Activated naive CD4-positive, alpha-beta T cell treated with Interleukin-2 at 50 U/mL for 16 hours (primary cell): ENCODE data around the gene ZDHHC8.

ENCODE experiments used
- DNase-seq: peaks from one replicate; pipeline ENCODE4 v3.0.0-alpha.2; 2020

ZDHHC8 gene

GRCh38 chr22:20164863-20165262 is 33.3 kb downstream of the ZDHHC8 start:
- DNase-seq = no peak

GRCh38 chr22:20165421-20165820 is 33.8 kb downstream of the ZDHHC8 start:
- no peak for DNase-seq

GRCh38 chr22:20165913-20166312 is 34.3 kb downstream of the ZDHHC8 start:
- DNase-seq = no peak

DNA sequence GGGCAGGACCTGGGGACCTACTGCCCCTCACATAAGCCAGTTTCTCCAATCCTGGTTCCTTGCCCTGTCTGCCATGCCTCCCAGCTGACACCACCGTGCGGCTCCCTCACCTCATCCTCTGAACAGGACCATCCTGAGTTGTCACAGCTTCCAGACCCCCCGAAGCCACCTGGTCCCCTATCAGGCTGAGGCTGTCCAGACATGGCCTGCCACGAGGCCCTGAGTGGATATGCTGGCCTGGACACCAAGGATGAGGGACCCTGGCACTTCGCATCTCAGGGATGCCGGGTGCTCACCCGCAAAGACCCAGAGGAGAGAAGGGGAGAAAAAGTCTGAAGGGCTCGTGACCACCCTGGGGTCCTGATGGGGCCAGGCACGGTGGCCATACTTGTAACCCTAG is 35.1 kb downstream of the ZDHHC8 start:
- DNase-seq = no peak

GRCh38 chr22:20167643-20168322 is 36.2 kb downstream of the ZDHHC8 start:
- DNase-seq = no peak

DNA sequence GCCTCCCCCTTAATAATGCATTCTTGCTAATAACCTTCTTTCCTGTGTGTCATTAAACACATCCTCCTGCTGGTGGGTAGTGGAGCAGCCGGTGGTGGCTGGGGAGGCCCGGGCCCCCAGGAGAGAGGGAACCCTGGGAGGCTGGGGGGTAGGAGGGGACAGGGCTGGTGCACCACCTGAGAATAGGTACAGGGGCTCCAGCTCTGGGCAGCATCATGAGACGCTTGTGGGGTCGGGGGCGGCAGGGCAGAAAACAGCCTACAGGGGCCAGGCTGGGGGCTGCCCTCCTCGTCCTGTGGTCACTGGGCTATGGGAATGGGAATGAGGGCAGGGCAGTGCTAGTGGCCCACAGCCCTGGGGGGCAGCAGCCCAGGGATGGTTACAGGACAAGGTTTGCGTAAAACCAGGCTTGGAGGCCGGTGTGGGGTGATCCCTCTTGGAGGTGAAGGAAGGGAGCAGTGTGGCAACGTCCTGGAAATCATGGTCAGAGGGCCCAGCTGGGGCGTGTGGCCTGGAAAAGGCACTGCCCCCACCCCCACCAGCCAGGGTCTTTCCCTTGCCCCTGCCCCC is 37.7 kb downstream of the ZDHHC8 start:
- DNase-seq = no peak

- DNase-seq = no peak
Observed at GRCh38 chr22:20170170-20170569, 38.6 kb downstream of the ZDHHC8 start.

GRCh38 chr22:20171288-20172140 is 39.9 kb downstream of the ZDHHC8 start:
- no peak for DNase-seq

DNA sequence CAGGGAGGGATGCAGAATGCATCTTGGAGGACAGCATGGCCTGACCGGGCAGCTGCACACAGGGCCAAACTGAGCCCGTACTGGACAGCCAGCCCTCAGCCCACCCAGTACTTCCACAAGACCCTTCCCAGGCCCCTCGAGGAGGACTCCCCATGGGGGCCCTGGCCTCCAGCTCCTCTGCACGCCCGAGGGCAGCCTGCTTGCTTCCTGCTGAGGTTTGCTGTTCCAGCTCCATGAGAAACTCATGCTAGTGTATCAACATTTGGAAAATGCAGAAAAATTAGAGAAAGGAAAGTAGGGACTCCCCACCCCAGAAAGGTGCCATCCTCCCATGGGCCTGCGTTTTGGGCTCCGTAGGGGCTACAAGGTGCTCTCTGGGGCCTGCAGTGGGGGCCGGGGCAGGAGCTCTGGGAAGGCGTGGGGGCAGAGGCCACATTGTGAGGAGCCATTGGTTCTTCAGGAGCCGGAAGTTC is 40.6 kb downstream of the ZDHHC8 start:
- DNase-seq = no peak

DNA sequence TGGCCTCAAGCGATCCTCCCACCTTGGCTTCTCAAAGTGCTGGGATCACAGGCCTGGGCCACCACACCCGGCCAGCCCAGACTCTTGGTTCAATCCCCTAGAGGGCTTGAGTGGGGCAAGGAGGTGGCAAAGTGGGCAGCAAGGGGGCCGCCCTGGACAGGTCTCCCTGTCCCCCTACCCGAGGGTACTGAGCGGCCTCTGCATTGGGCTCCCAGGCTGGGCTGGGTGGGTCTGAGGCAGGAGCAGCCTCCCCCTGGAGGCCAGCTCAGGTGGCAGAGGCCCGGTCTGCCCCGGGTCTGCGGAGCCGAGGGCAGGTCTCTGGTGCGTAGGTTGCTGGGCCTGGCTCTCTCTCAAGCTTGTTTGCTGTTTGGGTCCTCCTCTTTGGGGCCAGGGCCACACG is 41.6 kb downstream of the ZDHHC8 start:
- DNase-seq = no peak

- no peak for DNase-seq
Observed at GRCh38 chr22:20173772-20174171, 42.2 kb downstream of the ZDHHC8 start.

DNA sequence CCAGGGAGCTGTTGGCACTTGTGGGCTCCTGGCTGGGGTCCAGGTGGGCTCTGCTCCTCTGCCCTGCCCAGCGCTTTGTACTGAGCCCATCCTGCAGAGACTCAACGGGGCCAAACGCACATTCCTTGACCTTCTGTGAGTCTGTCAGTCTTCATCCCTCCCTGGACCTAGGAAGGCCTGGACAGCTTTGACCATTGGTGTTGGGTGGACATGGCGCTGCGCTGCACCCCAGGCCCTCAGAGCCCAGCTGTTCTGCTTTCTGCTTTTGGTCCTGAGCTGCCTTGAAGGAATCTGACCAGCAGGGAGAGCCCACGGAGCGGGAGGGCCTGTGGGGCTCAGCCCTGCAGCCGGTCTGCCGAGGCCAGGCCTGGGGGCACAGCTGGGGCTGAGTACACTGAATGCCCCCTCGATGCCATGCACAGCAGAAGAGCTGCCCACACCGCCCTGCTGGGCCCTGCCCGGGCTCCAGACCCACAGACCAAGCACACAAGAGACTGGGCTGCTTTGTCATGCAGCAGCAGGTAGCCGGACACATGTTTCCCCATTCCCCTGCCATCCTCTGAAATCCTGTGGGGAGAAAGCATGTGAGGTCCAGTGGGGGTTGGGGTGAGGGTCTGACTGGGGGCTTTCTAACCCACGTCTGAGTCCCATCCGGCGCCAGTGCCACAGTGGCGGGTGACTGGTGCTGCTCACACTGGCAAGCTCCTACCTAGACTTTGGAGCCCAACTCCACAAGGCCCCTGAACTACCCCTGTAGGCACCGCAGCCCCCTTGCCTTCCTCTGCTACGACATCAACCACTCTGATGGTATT is 43.4 kb downstream of the ZDHHC8 start:
- DNase-seq = no peak

GRCh38 chr22:20175597-20175900 is 43.9 kb downstream of the ZDHHC8 start:
- DNase-seq = no peak

DNA sequence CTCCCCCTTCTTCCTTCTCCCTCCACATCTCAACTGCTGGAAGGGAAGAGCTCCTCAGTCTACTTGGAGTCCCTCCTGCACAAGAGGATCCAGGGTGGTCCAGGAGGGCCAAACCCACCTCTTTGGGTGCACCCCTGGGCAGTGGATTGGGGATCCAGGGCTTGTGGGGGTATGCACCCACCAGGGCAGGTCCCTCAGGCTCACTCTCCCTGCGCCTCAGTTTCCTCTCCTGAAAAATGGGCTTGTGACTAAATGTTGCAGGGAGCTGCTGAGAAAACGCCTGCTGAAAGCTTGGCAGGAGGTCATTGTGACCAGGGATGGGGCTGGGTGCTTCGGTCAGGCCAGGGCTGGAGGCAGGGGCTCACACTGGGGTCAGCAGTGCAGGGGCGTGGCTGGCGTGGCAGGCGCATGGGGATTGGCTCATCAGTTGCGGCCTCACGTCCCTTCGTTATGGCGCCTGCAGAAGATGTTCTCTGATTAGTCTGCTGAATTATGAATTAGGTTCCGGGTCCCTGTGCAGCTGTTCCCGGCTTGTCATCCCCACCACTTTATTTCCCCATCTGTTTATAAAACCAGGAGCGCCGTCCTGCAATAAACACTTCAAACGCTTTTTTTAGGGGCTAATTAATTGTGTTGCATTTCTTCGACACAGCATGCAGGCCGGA is 44.9 kb downstream of the ZDHHC8 start:
- DNase-seq = no peak

- DNase-seq = no peak
Observed at GRCh38 chr22:20177217-20177911, 45.8 kb downstream of the ZDHHC8 start.

GRCh38 chr22:20178075-20178914 is 46.7 kb downstream of the ZDHHC8 start:
- DNase-seq = no peak

DNA sequence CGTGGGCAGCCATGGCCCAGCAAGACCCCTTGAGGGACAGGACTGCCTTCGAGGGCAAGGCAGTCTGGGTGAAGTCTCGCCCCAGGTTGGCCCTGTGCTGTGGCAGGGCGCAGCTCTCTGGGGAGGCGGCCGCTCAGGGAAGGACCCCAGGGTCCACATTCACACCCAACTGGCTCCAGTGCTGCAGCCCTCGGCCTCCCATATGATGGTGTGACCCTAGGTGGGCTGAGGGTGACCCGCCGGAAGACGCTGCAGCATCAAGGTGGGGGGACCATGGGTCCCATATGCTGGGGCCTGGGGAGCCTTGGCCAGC is 47.3 kb downstream of the ZDHHC8 start:
- DNase-seq = no peak

DNA sequence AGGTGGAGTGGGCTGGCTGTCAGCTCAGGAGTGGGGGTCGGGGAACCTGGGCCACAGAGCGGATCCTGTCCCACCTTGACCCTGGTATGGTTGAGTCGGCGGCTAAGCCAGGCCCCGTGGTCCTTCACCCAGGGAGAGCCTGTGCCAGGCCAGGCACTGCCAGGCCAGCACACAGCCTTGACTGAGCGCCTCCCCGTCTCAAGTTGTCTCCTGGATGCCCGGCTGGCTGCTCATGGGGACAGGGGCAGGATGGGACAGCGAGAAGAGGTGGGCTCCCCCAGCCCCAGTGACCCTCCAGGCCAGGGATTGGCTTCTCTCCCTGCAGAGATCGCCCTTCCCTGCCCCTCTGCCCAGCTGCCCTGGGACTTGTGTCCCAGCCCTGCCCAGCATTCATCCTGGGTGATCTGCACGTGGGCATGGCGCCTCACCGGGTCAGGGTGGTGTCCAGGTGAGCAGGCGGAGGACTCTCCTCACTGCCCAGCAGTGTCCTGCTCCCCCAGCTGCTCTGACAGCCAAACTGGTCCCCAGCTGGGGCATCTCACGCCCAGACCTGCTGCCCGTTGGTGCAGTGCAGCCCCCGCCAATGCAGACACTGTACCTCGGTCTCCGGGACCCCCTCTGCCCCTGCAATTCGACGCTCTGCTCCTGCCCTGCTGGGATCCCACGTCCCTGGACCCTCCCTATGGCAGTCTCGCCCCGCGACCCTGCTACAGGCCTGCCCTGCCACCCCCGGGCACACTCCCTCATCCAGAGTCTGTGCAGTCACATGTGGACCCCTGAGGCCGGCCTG is 48.0 kb downstream of the ZDHHC8 start:
- no peak for DNase-seq

DNA sequence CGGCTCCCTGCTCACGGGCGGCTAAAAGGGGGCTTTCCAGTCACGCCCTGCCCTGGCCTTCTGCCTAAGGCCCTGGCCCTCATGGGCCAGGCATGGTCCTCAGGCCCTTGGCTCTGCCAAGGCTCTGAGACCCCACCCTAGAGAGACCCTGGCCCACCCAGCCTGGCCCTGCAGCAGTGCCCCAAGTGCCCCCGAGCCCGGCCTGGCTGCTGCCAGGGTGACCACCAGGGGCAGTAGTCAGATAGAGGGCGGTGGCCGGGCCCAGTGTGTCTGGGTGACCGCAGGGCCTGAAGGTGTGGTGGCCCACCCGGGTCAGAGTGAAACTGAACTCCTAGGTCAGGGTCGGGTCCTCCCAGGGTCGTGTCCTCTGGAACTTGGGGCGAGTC is 48.6 kb downstream of the ZDHHC8 start:
- DNase-seq = no peak

DNA sequence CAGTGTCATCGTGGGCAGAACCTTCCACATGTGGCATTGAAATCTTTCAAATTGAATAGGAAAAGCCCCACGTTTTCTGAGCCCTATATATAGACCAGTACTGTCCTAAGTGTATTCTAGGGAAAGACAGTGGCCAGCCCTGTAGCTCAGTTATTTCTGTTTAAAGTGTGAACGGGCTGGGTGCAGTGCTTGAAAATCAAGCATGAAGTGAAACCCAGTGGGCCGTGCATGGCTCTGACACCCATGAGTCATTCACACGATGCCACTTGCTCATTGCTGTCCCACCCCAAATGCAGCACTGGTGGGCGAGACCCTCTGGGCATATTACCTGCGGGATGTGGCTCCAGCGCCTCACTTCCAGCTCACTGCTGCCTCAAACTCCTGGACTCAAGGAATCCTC is 49.0 kb downstream of the ZDHHC8 start:
- no peak for DNase-seq
